ENCODE data around the gene DUSP23.

GRCh38 chr1:159827549-159827948 is 46.8 kb downstream of the DUSP23 start:
- TF ChIP-seq ZNF114 (CRISPR knock-in tag; IDR thresholded peaks at IDR 0.05) (no peak), EZH2 (IDR thresholded peaks at IDR 0.05; ENCODE audit: low read depth, unreplicated experiment) (no peak)
- TF ChIP-seq, protein P1, sequence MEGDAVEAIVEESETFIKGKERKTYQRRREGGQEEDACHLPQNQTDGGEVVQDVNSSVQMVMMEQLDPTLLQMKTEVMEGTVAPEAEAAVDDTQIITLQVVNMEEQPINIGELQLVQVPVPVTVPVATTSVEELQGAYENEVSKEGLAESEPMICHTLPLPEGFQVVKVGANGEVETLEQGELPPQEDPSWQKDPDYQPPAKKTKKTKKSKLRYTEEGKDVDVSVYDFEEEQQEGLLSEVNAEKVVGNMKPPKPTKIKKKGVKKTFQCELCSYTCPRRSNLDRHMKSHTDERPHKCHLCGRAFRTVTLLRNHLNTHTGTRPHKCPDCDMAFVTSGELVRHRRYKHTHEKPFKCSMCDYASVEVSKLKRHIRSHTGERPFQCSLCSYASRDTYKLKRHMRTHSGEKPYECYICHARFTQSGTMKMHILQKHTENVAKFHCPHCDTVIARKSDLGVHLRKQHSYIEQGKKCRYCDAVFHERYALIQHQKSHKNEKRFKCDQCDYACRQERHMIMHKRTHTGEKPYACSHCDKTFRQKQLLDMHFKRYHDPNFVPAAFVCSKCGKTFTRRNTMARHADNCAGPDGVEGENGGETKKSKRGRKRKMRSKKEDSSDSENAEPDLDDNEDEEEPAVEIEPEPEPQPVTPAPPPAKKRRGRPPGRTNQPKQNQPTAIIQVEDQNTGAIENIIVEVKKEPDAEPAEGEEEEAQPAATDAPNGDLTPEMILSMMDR (conservative IDR thresholded peaks at IDR 0.05; ENCODE audit: low read depth in 2 of 2) = no peak
